Kidney epithelial cell (primary cell): ENCODE measurements around the gene PYGO2. TPM values are rescaled to one million over a fixed set of nuclear protein-coding genes. Genes with fewer than 3 reads are reported as not detected.
A peak's percentile ranks its signal among the peaks of the same experiment; 100 is the strongest.
"Not testable (repeated sequence)": the region's sequence is repeated elsewhere in the genome, so short reads cannot be mapped to it uniquely, and the experiment has no call there.

ENCODE experiments used
- DNase-seq: peaks from one replicate; pipeline ENCODE4 v3.0.0-alpha.2; 2010; ENCODE audit warnings: low read depth
- H3K27me3 ChIP-seq: 2 replicates; pipeline ENCODE4 v1.6.0; 2011; ENCODE audit warnings: low read length; ENCODE audit not compliant: control insufficient read depth, insufficient read depth
- H3K36me3 ChIP-seq: 2 replicates; pipeline ENCODE4 v1.5.1; 2011; ENCODE audit warnings: low read length; ENCODE audit not compliant: control insufficient read depth, insufficient read depth
- H3K4me3 ChIP-seq: 2 replicates; pipeline ENCODE4 v1.5.1; 2011; ENCODE audit warnings: low read depth, mild to moderate bottlenecking, control low read depth, low read length
- CTCF ChIP-seq: IDR thresholded peaks from 2 replicates; pipeline ENCODE4 v1.5.1; 2011; ENCODE audit warnings: mild to moderate bottlenecking, moderate library complexity, low read length, control low read depth, inconsistent platforms; ENCODE audit not compliant: insufficient read depth, poor library complexity, severe bottlenecking
- total RNA-seq: library from RNA; depleted of rRNA; stranded (reverse); fragments of >200 nt; gene quantifications from 2 replicates; pipeline ENCODE4 v1.2.3, GENCODE V29; 2015

PYGO2 gene
- total RNA-seq, 1 donor from 2014 or later = 21.2 TPM

- peaks cover 3% of the 10 kb centered on the region for H3K36me3 ChIP-seq
- no peak for DNase-seq
- no peak for TF ChIP-seq CTCF
- peak overlapping the region; percentile 75 for H3K4me3 ChIP-seq
- no peaks in the 10 kb centered on the region for H3K27me3 ChIP-seq
Measured at GRCh38 chr1:154983776-154984466, 22.3 kb upstream of the PYGO2 start.

GRCh38 chr1:154982897-154983648 lies 21.5 kb upstream of the PYGO2 start, which contains the start of gene FLAD1:
Gene FLAD1, plus strand, starts transcription at chr1:154983344. Its CDS starts 351 bp downstream, at chr1:154983695.
- peak; percentile 98 for DNase-seq
- TF ChIP-seq CTCF = no peak
- H3K4me3 ChIP-seq = peak within 1 kb of the TSS; percentile 75
- no peaks in the 10 kb centered on the region for H3K27me3 ChIP-seq
- H3K36me3 ChIP-seq = peaks cover 3% of the 10 kb centered on the region

GRCh38 chr1:154982341-154982740 lies 20.8 kb upstream of the PYGO2 start:
- peaks cover under 1% of the 10 kb centered on the region for H3K36me3 ChIP-seq
- TF ChIP-seq CTCF = no peak
- H3K27me3 ChIP-seq = no peaks in the 10 kb centered on the region
- H3K4me3 ChIP-seq = peak overlapping the region; percentile 75
- no peak for DNase-seq

GRCh38 chr1:154978360-154978759 lies 16.8 kb upstream of the PYGO2 start:
- no peaks in the 10 kb centered on the region for H3K36me3 ChIP-seq
- H3K4me3 ChIP-seq = no peak overlapping the region
- no peak for DNase-seq
- no peak for TF ChIP-seq CTCF
- H3K27me3 ChIP-seq = no peaks in the 10 kb centered on the region

- not testable (repeated sequence) for H3K27me3 ChIP-seq, DNase-seq, H3K4me3 ChIP-seq, H3K36me3 ChIP-seq
Measured at GRCh38 chr1:154977762-154978161, 16.2 kb upstream of the PYGO2 start.

- Histone ChIP-seq H3K27me3 (no peaks in the 10 kb centered on the region), H3K36me3 (no peaks in the 10 kb centered on the region), H3K4me3 (peak overlapping the region; percentile 55)
- TF ChIP-seq CTCF = no peak
- no peak for DNase-seq
Measured at GRCh38 chr1:154975409-154976059, 14.0 kb upstream of the PYGO2 start.
